ENCODE results near the gene KLF8. TPM values are rescaled to one million over a fixed set of nuclear protein-coding genes. Genes with fewer than 3 reads are reported as not detected.

KLF8 gene
- total RNA-seq, result 3.1 and 4.4 TPM in 2 replicates

DNA sequence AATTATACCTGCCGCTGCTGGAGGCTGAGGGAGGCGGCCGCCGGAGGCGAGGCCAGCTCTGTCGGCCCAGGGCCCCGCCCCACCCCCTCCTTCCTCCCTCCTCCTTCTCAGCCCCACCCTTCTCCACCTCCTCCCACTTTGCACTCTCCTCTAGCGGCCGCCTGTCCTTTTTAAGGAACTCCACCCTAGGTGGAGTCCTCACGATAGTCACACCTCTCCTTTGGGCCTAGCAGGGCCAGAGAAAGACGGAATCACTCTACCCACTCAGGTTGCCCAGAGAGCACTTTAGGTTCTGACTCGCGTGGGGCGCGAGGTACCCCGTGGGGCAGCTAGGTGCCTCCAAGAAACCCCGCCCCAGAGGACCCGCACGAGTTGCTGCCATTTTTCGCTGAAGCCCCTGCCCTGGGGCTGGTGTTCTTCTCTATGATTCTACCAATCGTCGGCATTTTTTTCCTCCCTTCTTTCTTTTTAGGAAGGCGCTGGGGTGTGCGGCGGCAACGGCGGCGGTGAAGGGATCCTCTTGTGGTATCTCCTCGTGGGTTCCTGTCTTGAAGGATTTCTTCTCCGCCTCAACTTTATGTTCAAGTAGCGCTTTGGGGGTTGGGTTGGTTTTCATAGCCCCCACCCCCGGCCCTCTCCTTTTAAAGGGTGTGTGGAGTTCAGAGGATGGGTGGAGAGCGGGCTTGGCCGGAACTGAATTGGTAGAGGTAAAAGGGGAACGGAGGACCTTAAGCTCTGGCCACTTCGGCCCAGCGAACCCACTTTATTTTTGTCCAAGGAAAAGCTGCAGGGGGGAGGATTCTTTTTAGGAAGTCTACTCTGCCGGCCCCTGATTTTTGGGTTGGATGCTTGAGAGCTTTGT lies at the start of gene KLF8:
TSS of gene KLF8 (plus strand) at position 136 of the 862 bp plus-strand sequence. CDS start 979 bp downstream, outside the sequence.

All from subcutaneous preadipocyte (primary cell).